Fibroblast of mammary gland (primary cell): Measurements from ENCODE around the gene SYN1.

Experiments used
- DNase-seq: peaks from one replicate; pipeline ENCODE4 v3.0.0-alpha.2; 2010; ENCODE audit warnings: low read depth
- H3K4me3 ChIP-seq: 2 replicates; pipeline ENCODE4 v1.5.1; 2011; ENCODE audit warnings: low read depth, mild to moderate bottlenecking, low read length, moderate library complexity; ENCODE audit not compliant: control insufficient read depth
- TF ChIP-seq, protein P1 (sequence below): conservative IDR thresholded peaks from 2 replicates; pipeline ENCODE4 v1.5.1; 2011; ENCODE audit warnings: low read depth, low read length, inconsistent platforms; ENCODE audit not compliant: control insufficient read depth, insufficient read depth

SYN1 gene

DNA sequence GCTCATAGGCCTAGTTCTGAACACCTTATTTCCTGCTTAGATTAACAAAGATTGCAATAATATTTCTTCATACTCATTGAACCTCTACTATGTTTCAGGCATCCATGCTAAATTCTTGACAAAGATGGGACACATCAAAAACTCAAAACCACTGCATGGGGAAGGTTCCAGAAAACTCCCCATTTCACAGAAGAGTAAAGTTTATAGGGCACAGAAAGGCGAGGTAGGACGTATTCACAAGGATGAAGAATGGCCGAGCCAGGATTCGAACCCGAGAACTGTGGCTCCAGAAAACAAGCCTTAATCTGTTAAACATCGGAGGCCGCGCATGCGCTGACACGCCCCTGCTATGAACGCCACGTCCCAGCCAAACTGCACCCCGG is 38.6 kb upstream of the SYN1 start:
- H3K4me3 ChIP-seq: peak overlapping the region; percentile 63
- TF ChIP-seq, protein P1, sequence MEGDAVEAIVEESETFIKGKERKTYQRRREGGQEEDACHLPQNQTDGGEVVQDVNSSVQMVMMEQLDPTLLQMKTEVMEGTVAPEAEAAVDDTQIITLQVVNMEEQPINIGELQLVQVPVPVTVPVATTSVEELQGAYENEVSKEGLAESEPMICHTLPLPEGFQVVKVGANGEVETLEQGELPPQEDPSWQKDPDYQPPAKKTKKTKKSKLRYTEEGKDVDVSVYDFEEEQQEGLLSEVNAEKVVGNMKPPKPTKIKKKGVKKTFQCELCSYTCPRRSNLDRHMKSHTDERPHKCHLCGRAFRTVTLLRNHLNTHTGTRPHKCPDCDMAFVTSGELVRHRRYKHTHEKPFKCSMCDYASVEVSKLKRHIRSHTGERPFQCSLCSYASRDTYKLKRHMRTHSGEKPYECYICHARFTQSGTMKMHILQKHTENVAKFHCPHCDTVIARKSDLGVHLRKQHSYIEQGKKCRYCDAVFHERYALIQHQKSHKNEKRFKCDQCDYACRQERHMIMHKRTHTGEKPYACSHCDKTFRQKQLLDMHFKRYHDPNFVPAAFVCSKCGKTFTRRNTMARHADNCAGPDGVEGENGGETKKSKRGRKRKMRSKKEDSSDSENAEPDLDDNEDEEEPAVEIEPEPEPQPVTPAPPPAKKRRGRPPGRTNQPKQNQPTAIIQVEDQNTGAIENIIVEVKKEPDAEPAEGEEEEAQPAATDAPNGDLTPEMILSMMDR: no peak
- no peak for DNase-seq

GRCh38 chrX:47651043-47651905 is 31.6 kb upstream of the SYN1 start:
- TF ChIP-seq, protein P1: no peak
- peak overlapping the region; percentile 39 for H3K4me3 ChIP-seq
- no peak for DNase-seq

- H3K4me3 ChIP-seq: peak within 1 kb of the TSS; percentile 64
- TF ChIP-seq, protein P1: no peak
- DNase-seq: peak; percentile 97
Observed at GRCh38 chrX:47650164-47651042, 30.7 kb upstream of the SYN1 start, which contains the start of gene ELK1. TSS of gene ELK1 (minus strand) at chrX:47650563. CDS start at chrX:47641441, 9,122 bp downstream.

GRCh38 chrX:47649781-47650163 is 30.1 kb upstream of the SYN1 start:
- TF ChIP-seq, protein P1: no peak
- DNase-seq: no peak
- peak overlapping the region; percentile 64 for H3K4me3 ChIP-seq

- no peak for DNase-seq
- peak overlapping the region; percentile 64 for H3K4me3 ChIP-seq
- TF ChIP-seq, protein P1: no peak
Observed at GRCh38 chrX:47649271-47649670, 29.6 kb upstream of the SYN1 start.

DNA sequence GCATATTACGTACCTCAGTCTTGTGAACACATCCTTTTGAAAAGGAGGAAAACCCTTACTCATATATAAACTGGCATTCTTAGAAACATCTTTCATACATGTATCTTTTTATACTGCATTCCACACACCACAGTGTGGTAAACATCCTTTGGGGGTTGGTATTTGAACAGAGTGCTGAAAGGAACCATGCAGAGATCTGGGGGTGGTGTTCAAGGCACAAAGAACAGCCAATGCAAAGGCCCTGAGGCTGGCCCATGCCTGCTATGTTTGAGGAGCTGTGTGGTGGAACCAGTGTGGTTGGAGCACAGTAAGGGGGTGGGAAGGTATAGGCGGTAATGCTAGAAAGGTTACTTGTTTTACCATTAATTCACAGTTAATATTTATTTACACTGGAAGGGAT is 28.7 kb upstream of the SYN1 start:
- TF ChIP-seq, protein P1: no peak
- H3K4me3 ChIP-seq: peak overlapping the region; percentile 6
- DNase-seq: no peak
